Neural crest cell (in vitro differentiated cells): Measurements from ENCODE around the gene LRRC23. TPM values are rescaled to one million over a fixed set of nuclear protein-coding genes. Genes with fewer than 3 reads are reported as not detected.

Source experiments
- DNase-seq: peaks from one replicate; pipeline ENCODE4 v3.0.0; 2021; ENCODE audit warnings: low read depth, mixed read lengths, low spot score
- H3K27ac Mint-ChIP-seq: one replicate; pipeline ENCODE4 v1.8.0; 2021; ENCODE audit warnings: mild to moderate bottlenecking, mixed read lengths; ENCODE audit not compliant: unreplicated experiment
- H3K27me3 Mint-ChIP-seq: 2 replicates; pipeline ENCODE4 v1.8.0; 2021; ENCODE audit warnings: low read depth, mild to moderate bottlenecking, mixed read lengths
- H3K36me3 Mint-ChIP-seq: 2 replicates; pipeline ENCODE4 v1.8.0; 2021; ENCODE audit warnings: low read depth, mild to moderate bottlenecking, mixed read lengths
- H3K4me1 Mint-ChIP-seq: 2 replicates; pipeline ENCODE4 v1.8.0; 2021; ENCODE audit warnings: mixed read lengths
- H3K4me3 Mint-ChIP-seq: one replicate; pipeline ENCODE4 v1.8.0; 2021; ENCODE audit warnings: mild to moderate bottlenecking, mixed read lengths
- H3K9me3 Mint-ChIP-seq: 2 replicates; pipeline ENCODE4 v1.8.0; 2021; ENCODE audit warnings: mixed read lengths
- total RNA-seq: library from RNA; stranded (reverse); gene quantifications from 2 replicates; pipeline ENCODE4 v1.2.1, GENCODE V29; 2021
- TF ChIP-seq, protein P1 (sequence below): fragments of 200-600 bp; sonication (generic); conservative IDR thresholded peaks from 2 replicates; pipeline ENCODE4 v1.5.0; 2021; ENCODE audit warnings: antibody characterized with exemption, mild to moderate bottlenecking

LRRC23 gene
- total RNA-seq, 1 donor from 2014 or later: 4.8 TPM

DNA sequence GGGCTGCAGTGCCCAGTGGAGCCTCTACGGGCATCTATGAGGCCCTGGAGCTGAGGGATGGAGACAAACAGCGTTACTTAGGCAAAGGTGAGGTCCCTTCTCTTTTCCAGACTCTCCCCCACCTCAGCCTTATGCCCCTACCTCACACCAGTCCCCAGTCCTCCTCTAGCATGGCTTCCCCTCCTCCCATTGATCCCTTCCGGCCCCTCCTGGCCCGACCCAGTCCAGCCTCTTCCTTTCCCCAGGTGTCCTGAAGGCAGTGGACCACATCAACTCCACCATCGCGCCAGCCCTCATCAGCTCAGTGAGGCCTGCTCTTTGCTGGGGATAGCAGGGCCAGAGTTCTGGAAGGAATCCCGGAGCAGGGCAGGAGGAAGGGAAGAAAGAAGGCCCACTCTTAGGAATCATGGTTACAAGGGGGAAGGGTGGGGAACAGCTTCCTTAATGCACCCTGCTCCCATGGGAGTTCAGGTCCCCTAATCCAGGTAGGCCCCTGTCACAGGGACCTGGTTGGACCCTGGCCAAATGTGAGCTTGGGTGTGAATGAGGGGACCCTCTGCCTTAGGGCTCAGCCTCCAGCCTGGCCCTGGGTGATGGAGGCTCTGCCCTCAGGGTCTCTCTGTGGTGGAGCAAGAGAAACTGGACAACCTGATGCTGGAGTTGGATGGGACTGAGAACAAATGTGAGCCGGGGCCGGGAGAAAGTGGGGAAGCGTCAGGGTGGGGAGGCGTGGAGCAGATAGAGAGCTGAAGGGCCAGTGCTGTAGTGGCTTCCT is 12.0 kb downstream of the LRRC23 start:
- DNase-seq: no peak
- TF ChIP-seq, protein P1, sequence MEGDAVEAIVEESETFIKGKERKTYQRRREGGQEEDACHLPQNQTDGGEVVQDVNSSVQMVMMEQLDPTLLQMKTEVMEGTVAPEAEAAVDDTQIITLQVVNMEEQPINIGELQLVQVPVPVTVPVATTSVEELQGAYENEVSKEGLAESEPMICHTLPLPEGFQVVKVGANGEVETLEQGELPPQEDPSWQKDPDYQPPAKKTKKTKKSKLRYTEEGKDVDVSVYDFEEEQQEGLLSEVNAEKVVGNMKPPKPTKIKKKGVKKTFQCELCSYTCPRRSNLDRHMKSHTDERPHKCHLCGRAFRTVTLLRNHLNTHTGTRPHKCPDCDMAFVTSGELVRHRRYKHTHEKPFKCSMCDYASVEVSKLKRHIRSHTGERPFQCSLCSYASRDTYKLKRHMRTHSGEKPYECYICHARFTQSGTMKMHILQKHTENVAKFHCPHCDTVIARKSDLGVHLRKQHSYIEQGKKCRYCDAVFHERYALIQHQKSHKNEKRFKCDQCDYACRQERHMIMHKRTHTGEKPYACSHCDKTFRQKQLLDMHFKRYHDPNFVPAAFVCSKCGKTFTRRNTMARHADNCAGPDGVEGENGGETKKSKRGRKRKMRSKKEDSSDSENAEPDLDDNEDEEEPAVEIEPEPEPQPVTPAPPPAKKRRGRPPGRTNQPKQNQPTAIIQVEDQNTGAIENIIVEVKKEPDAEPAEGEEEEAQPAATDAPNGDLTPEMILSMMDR: no peak
- no peaks in the 10 kb centered on the region for H3K9me3 Mint-ChIP-seq
- no peak overlapping the region for H3K27ac Mint-ChIP-seq
- H3K36me3 Mint-ChIP-seq: no peaks in the 10 kb centered on the region
- H3K4me1 Mint-ChIP-seq: peaks cover 31% of the 10 kb centered on the region
- H3K27me3 Mint-ChIP-seq: peaks cover 19% of the 10 kb centered on the region
- peak overlapping the region; percentile 65 for H3K4me3 Mint-ChIP-seq

DNA sequence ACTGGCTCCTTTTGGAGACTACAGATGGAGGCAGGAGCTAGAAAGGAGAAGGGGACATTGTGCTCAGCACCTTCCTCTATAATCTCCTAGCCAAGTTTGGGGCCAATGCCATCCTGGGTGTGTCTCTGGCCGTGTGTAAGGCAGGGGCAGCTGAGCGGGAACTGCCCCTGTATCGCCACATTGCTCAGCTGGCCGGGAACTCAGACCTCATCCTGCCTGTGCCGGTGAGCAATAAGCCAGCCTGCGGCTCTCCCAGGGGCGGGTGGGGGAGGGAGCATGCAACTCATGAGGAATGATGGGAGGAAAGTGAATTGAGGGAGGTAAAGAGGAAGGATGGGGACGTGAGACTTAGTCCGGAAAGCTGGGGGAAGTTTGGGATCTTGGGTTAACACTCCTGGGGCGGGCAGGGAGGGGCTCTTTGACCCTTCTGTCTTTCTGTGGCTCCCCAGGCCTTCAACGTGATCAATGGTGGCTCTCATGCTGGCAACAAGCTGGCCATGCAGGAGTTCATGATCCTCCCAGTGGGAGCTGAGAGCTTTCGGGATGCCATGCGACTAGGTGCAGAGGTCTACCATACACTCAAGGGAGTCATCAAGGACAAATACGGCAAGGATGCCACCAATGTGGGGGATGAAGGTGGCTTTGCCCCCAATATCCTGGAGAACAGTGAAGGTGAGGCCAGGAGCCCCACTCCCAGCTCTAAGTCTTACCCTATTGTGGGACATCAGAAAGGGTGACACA is 13.0 kb downstream of the LRRC23 start:
- TF ChIP-seq, protein P1: no peak
- Mint-ChIP-seq H3K36me3 (no peaks in the 10 kb centered on the region), H3K4me1 (peaks cover 31% of the 10 kb centered on the region), H3K27me3 (peaks cover 18% of the 10 kb centered on the region), H3K27ac (no peak overlapping the region), H3K4me3 (peak overlapping the region; percentile 18), H3K9me3 (no peaks in the 10 kb centered on the region)
- DNase-seq: no peak

DNA sequence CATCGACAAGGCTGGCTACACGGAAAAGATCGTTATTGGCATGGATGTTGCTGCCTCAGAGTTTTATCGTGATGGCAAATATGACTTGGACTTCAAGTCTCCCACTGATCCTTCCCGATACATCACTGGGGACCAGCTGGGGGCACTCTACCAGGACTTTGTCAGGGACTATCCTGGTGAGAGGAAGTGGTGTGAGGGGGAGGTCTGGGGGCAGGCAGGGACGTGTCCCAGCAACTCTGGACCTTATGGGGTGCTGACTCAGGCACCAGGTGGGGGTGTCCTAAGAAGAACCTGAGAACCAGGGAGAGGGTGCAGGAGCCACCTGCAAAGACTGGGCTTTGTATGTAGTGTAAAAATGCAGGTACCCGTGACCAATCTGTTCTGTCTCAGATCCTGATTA is 15.0 kb downstream of the LRRC23 start:
- peak overlapping the region; percentile 52 for H3K4me3 Mint-ChIP-seq
- H3K27me3 Mint-ChIP-seq: peaks cover 7% of the 10 kb centered on the region
- H3K27ac Mint-ChIP-seq: peak overlapping the region; percentile 63
- H3K36me3 Mint-ChIP-seq: peaks cover 3% of the 10 kb centered on the region
- H3K4me1 Mint-ChIP-seq: peaks cover 35% of the 10 kb centered on the region
- no peaks in the 10 kb centered on the region for H3K9me3 Mint-ChIP-seq
- TF ChIP-seq, protein P1: no peak
- no peak for DNase-seq

DNA sequence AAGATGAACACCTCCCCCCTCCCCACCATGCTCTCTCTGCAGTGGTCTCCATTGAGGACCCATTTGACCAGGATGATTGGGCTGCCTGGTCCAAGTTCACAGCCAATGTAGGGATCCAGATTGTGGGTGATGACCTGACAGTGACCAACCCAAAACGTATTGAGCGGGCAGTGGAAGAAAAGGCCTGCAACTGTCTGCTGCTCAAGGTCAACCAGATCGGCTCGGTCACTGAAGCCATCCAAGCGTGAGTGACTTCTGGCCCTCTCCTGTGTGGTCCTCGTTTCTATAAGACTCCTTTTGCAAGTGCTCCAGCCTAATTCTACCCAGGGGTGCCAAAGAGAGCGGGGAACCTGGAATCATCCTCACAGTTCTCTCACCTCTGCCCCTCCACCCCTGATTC is 16.9 kb downstream of the LRRC23 start:
- Mint-ChIP-seq H3K27ac (no peak overlapping the region), H3K9me3 (no peaks in the 10 kb centered on the region), H3K4me3 (peak overlapping the region; percentile 34), H3K36me3 (peaks cover 3% of the 10 kb centered on the region), H3K27me3 (no peaks in the 10 kb centered on the region), H3K4me1 (peaks cover 42% of the 10 kb centered on the region)
- no peak for DNase-seq
- TF ChIP-seq, protein P1: no peak

DNA sequence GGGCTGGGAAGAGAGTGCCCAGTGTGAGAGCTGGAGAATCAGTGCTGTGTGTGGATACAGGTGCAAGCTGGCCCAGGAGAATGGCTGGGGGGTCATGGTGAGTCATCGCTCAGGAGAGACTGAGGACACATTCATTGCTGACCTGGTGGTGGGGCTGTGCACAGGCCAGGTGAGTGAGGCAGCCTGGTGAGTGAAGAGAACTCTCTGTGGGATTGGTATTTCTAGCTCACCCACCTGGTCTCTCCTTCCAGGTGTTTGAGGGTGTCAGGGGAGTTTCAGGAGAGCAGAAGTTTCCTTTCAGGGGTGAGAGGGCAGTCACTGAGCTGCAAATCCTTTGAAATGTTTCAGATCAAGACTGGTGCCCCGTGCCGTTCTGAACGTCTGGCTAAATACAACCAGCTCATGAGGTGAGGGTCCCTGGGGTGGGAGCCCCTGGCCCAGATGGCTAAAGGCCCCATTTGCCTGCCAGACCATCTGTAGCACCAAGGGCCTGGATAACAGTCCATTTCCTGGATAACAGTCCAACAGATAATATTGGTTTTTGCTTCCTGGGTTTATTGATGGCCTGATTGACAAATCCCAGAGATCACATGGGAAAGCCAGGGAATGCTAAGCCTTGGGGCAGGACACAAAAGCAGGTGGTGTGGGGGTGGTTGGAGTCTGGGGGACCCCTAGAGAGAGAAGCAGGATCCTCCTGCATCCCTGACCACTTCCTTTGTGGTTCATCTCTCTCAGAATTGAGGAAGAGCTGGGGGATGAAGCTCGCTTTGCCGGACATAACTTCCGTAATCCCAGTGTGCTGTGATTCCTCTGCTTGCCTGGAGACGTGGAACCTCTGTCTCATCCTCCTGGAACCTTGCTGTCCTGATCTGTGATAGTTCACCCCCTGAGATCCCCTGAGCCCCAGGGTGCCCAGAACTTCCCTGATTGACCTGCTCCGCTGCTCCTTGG is 17.6 kb downstream of the LRRC23 start:
- H3K36me3 Mint-ChIP-seq: peaks cover 3% of the 10 kb centered on the region
- H3K4me3 Mint-ChIP-seq: peak overlapping the region; percentile 34
- no peak for DNase-seq
- peaks cover 50% of the 10 kb centered on the region for H3K4me1 Mint-ChIP-seq
- H3K27me3 Mint-ChIP-seq: no peaks in the 10 kb centered on the region
- TF ChIP-seq, protein P1: no peak
- H3K9me3 Mint-ChIP-seq: no peaks in the 10 kb centered on the region
- no peak overlapping the region for H3K27ac Mint-ChIP-seq
